Measurements from ENCODE around the gene LRRC55. TPM values are rescaled to one million over a fixed set of nuclear protein-coding genes. Genes with fewer than 3 reads are reported as not detected.

The LRRC55 gene
- total and polyA plus RNA-seq, 2 experiments from 2014 or later, result 0.15 to 1.5 TPM

DNA sequence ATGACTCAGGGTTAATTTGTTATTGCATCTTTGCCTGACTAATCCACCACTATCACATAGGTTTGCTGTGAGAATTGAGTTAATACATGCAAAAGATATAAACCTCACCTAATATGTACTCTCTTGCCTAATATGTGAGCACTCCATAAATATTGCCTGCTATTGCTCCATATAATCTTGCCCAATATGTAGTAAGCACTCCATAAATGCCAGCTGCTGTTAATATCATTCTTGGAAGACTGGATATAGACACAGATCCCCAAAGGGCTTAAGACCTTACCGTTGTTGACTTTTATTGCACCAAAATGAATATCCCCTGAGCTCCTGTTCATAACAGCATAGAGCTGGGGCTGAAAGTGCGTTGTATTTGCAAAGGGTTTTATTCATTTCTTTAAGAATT lies 27.0 kb upstream of the LRRC55 start (continued):
- TF ChIP-seq ZNF462 (CRISPR knock-in tag; IDR thresholded peaks at IDR 0.05) (no peak), EZH2phosphoT487 (IDR thresholded peaks at IDR 0.05; ENCODE audit: unreplicated experiment) (no peak), NANOG (IDR thresholded peaks at IDR 0.05; ENCODE audit: borderline replicate concordance) (no peak), CREB1 (CRISPR knock-in tag; IDR thresholded peaks at IDR 0.05; ENCODE audit: low read depth) (no peak), REST (IDR thresholded peaks at IDR 0.05; ENCODE audit: unreplicated experiment) (no peak), EZH2 (IDR thresholded peaks at IDR 0.05; ENCODE audit: low read depth, unreplicated experiment) (no peak)
